Mesenchymal stem cell (in vitro differentiated cells and primary cell): ENCODE measurements around the gene ARHGAP42. TPM values are rescaled to one million over a fixed set of nuclear protein-coding genes. Genes with fewer than 3 reads are reported as not detected.

Experiments
- small RNA-seq: library from polyadenylated mRNA; stranded (forward); fragments of <200 nt; extraction: miRNeasy Mini kit (QIAGEN cat#:217004); gene quantifications from one replicate; pipeline ENCODE3, GENCODE V24; 2013; ENCODE audit warnings: low read depth

The ARHGAP42 gene

Small RNA genes within 50 kb of the gene (small RNA-seq; reads per million reads assigned to genes)
- gene RN7SL222P = not detected
